Measurements from ENCODE around the gene ZDHHC24.
"Not testable (repeated sequence)": the region's sequence is repeated elsewhere in the genome, so short reads cannot be mapped to it uniquely, and the experiment has no call there.

ZDHHC24 gene

GRCh38 chr11:66555416-66555815 is 9.6 kb upstream of the ZDHHC24 start:
- no peaks in the 10 kb centered on the region for H3K36me3 ChIP-seq (ENCODE audit: control insufficient read depth in 1 of 2, insufficient read depth in 2 of 2, low read length in 2 of 2)
- peaks cover 0 to 9% of the 10 kb centered on the region in 2 donors for H3K4me1 ChIP-seq (ENCODE audit: control insufficient read depth in 1 of 2, insufficient read depth in 2 of 2, low read length in 2 of 2)
- H3K9me3 ChIP-seq (ENCODE audit: control insufficient read depth in 1 of 2, low read length in 2 of 2) = no peaks in the 10 kb centered on the region
- H3K27me3 ChIP-seq (ENCODE audit: low read depth, low read length) = no peaks in the 10 kb centered on the region
- no peak overlapping the region for H3K27ac ChIP-seq (ENCODE audit: low read length)
- H3K4me3 ChIP-seq (ENCODE audit: low read depth in 1 of 2, low read length in 2 of 2) = no peak overlapping the region

- Histone ChIP-seq H3K4me1 (ENCODE audit: control insufficient read depth in 1 of 2, insufficient read depth in 2 of 2, low read length in 2 of 2) (peaks cover 0 to 9% of the 10 kb centered on the region in 2 donors), H3K36me3 (ENCODE audit: control insufficient read depth in 1 of 2, insufficient read depth in 2 of 2, low read length in 2 of 2) (no peaks in the 10 kb centered on the region), H3K9me3 (ENCODE audit: control insufficient read depth in 1 of 2, low read length in 2 of 2) (no peaks in the 10 kb centered on the region), H3K4me3 (ENCODE audit: low read depth in 1 of 2, low read length in 2 of 2) (no peak overlapping the region), H3K27me3 (ENCODE audit: low read depth, low read length) (no peaks in the 10 kb centered on the region), H3K27ac (ENCODE audit: low read length) (no peak overlapping the region)
Observed at GRCh38 chr11:66554602-66555001, 8.8 kb upstream of the ZDHHC24 start.

GRCh38 chr11:66550887-66551286 is 5.0 kb upstream of the ZDHHC24 start:
- Histone ChIP-seq H3K9me3 (ENCODE audit: control insufficient read depth in 1 of 2, low read length in 2 of 2) (no peaks in the 10 kb centered on the region), H3K36me3 (ENCODE audit: control insufficient read depth in 1 of 2, insufficient read depth in 2 of 2, low read length in 2 of 2) (no peaks in the 10 kb centered on the region), H3K27ac (ENCODE audit: low read length) (no peak overlapping the region), H3K4me3 (ENCODE audit: low read depth in 1 of 2, low read length in 2 of 2) (no peak overlapping the region), H3K27me3 (ENCODE audit: low read depth, low read length) (no peaks in the 10 kb centered on the region), H3K4me1 (ENCODE audit: control insufficient read depth in 1 of 2, insufficient read depth in 2 of 2, low read length in 2 of 2) (peaks cover 0 to 5% of the 10 kb centered on the region in 2 donors)

GRCh38 chr11:66549696-66550095 is 3.8 kb upstream of the ZDHHC24 start:
- Histone ChIP-seq H3K4me3 (ENCODE audit: low read depth in 1 of 2, low read length in 2 of 2) (no peak overlapping the region), H3K36me3 (ENCODE audit: control insufficient read depth in 1 of 2, insufficient read depth in 2 of 2, low read length in 2 of 2) (no peaks in the 10 kb centered on the region), H3K27ac (ENCODE audit: low read length) (no peak overlapping the region), H3K27me3 (ENCODE audit: low read depth, low read length) (no peaks in the 10 kb centered on the region), H3K4me1 (ENCODE audit: control insufficient read depth in 1 of 2, insufficient read depth in 2 of 2, low read length in 2 of 2) (peaks cover 0 to 16% of the 10 kb centered on the region in 2 donors), H3K9me3 (ENCODE audit: control insufficient read depth in 1 of 2, low read length in 2 of 2) (no peaks in the 10 kb centered on the region)

- H3K27me3 ChIP-seq (ENCODE audit: low read depth, low read length) = no peaks in the 10 kb centered on the region
- H3K27ac ChIP-seq (ENCODE audit: low read length) = no peak overlapping the region
- H3K36me3 ChIP-seq (ENCODE audit: control insufficient read depth in 1 of 2, insufficient read depth in 2 of 2, low read length in 2 of 2) = no peaks in the 10 kb centered on the region
- H3K4me3 ChIP-seq (ENCODE audit: low read depth in 1 of 2, low read length in 2 of 2) = no peak overlapping the region
- no peaks in the 10 kb centered on the region for H3K9me3 ChIP-seq (ENCODE audit: control insufficient read depth in 1 of 2, low read length in 2 of 2)
- peaks cover 4 to 17% of the 10 kb centered on the region in 2 donors for H3K4me1 ChIP-seq (ENCODE audit: control insufficient read depth in 1 of 2, insufficient read depth in 2 of 2, low read length in 2 of 2)
Observed at GRCh38 chr11:66548774-66549630, 3.2 kb upstream of the ZDHHC24 start.

GRCh38 chr11:66548041-66548440 is 2.2 kb upstream of the ZDHHC24 start:
- H3K4me1 ChIP-seq (ENCODE audit: control insufficient read depth in 1 of 2, insufficient read depth in 2 of 2, low read length in 2 of 2) = peaks cover 5 to 25% of the 10 kb centered on the region in 2 donors
- no peaks in the 10 kb centered on the region for H3K9me3 ChIP-seq (ENCODE audit: control insufficient read depth in 1 of 2, low read length in 2 of 2)
- H3K36me3 ChIP-seq (ENCODE audit: control insufficient read depth in 1 of 2, insufficient read depth in 2 of 2, low read length in 2 of 2) = peaks cover 0 to 4% of the 10 kb centered on the region in 2 donors
- H3K27ac ChIP-seq (ENCODE audit: low read length) = no peak overlapping the region
- H3K27me3 ChIP-seq (ENCODE audit: low read depth, low read length) = no peaks in the 10 kb centered on the region
- no peak overlapping the region for H3K4me3 ChIP-seq (ENCODE audit: low read depth in 1 of 2, low read length in 2 of 2)

- no peak overlapping the region for H3K27ac ChIP-seq (ENCODE audit: low read length)
- no peaks in the 10 kb centered on the region for H3K27me3 ChIP-seq (ENCODE audit: low read depth, low read length)
- no peak overlapping the region for H3K4me3 ChIP-seq (ENCODE audit: low read depth in 1 of 2, low read length in 2 of 2)
- peaks cover 5 to 26% of the 10 kb centered on the region in 2 donors for H3K4me1 ChIP-seq (ENCODE audit: control insufficient read depth in 1 of 2, insufficient read depth in 2 of 2, low read length in 2 of 2)
- no peaks in the 10 kb centered on the region for H3K9me3 ChIP-seq (ENCODE audit: control insufficient read depth in 1 of 2, low read length in 2 of 2)
- peaks cover 0 to 8% of the 10 kb centered on the region in 2 donors for H3K36me3 ChIP-seq (ENCODE audit: control insufficient read depth in 1 of 2, insufficient read depth in 2 of 2, low read length in 2 of 2)
Observed at GRCh38 chr11:66547662-66548009, 1.8 kb upstream of the ZDHHC24 start.

GRCh38 chr11:66546966-66547661 is 1.3 kb upstream of the ZDHHC24 start:
- no peaks in the 10 kb centered on the region for H3K27me3 ChIP-seq (ENCODE audit: low read depth, low read length)
- H3K4me1 ChIP-seq (ENCODE audit: control insufficient read depth in 1 of 2, insufficient read depth in 2 of 2, low read length in 2 of 2) = peaks cover 5 to 29% of the 10 kb centered on the region in 2 donors
- peak overlapping the region in 1 of 2 donors; percentile 85 for H3K4me3 ChIP-seq (ENCODE audit: low read depth in 1 of 2, low read length in 2 of 2)
- H3K36me3 ChIP-seq (ENCODE audit: control insufficient read depth in 1 of 2, insufficient read depth in 2 of 2, low read length in 2 of 2) = peaks cover 0 to 13% of the 10 kb centered on the region in 2 donors
- no peaks in the 10 kb centered on the region for H3K9me3 ChIP-seq (ENCODE audit: control insufficient read depth in 1 of 2, low read length in 2 of 2)
- H3K27ac ChIP-seq (ENCODE audit: low read length) = no peak overlapping the region

GRCh38 chr11:66546368-66546965 is 619 bp upstream of the ZDHHC24 start, which contains the start of gene ACTN3:
Gene ACTN3, plus strand, starts transcription at chr11:66546903. Its CDS starts 35 bp downstream, at chr11:66546938.
- H3K36me3 ChIP-seq (ENCODE audit: control insufficient read depth in 1 of 2, insufficient read depth in 2 of 2, low read length in 2 of 2) = peaks cover 0 to 20% of the 10 kb centered on the region in 2 donors
- H3K4me3 ChIP-seq (ENCODE audit: low read depth in 1 of 2, low read length in 2 of 2) = peak within 1 kb of the TSS; percentile 79 to 85
- H3K27ac ChIP-seq (ENCODE audit: low read length) = peak within 1 kb of the TSS; percentile 14
- no peaks in the 10 kb centered on the region for H3K9me3 ChIP-seq (ENCODE audit: control insufficient read depth in 1 of 2, low read length in 2 of 2)
- peaks cover 5 to 29% of the 10 kb centered on the region in 2 donors for H3K4me1 ChIP-seq (ENCODE audit: control insufficient read depth in 1 of 2, insufficient read depth in 2 of 2, low read length in 2 of 2)
- H3K27me3 ChIP-seq (ENCODE audit: low read depth, low read length) = no peaks in the 10 kb centered on the region

- not testable (repeated sequence) for H3K27ac ChIP-seq (ENCODE audit: low read length); H3K9me3 ChIP-seq (ENCODE audit: control insufficient read depth in 1 of 2, low read length in 2 of 2); H3K27me3 ChIP-seq (ENCODE audit: low read depth, low read length)
- Histone ChIP-seq H3K4me1 (ENCODE audit: control insufficient read depth in 1 of 2, insufficient read depth in 2 of 2, low read length in 2 of 2) (peaks cover 5 to 29% of the 10 kb centered on the region in 2 donors), H3K36me3 (ENCODE audit: control insufficient read depth in 1 of 2, insufficient read depth in 2 of 2, low read length in 2 of 2) (peaks cover 0 to 22% of the 10 kb centered on the region in 2 donors), H3K4me3 (ENCODE audit: low read depth in 1 of 2, low read length in 2 of 2) (peak overlapping the region; percentile 79 to 85)
Observed at GRCh38 chr11:66544952-66545351, 896 bp downstream of the ZDHHC24 start.
